Mucosa of descending colon (tissue), 3 donors: ENCODE results near the gene CHST11. TPM values are rescaled to one million over a fixed set of nuclear protein-coding genes. Genes with fewer than 3 reads are reported as not detected.

ENCODE experiments used
- ATAC-seq: fragments of 200-7000 bp; cut with Tn5 transposase; one replicate; pipeline ENCODE4 v1.9.1; 2020; ENCODE audit warnings: mild to moderate bottlenecking, moderate library complexity
- DNase-seq, 3 donors: peaks; one replicate each; pipeline ENCODE4 v3.0.0-alpha.2; 2020
- H3K36me3 ChIP-seq: fragments of 200-600 bp; one replicate; pipeline ENCODE4 v1.8.0; 2021; ENCODE audit warnings: low read depth, mild to moderate bottlenecking
- H3K4me1 ChIP-seq: fragments of 200-600 bp; one replicate; pipeline ENCODE4 v1.8.0; 2021; ENCODE audit warnings: low read depth, mild to moderate bottlenecking
- H3K4me3 ChIP-seq: fragments of 200-600 bp; one replicate; pipeline ENCODE4 v1.8.0; 2021; ENCODE audit warnings: mild to moderate bottlenecking
- H3K9me3 ChIP-seq: fragments of 200-600 bp; one replicate; pipeline ENCODE4 v1.8.0; 2021; ENCODE audit warnings: mild to moderate bottlenecking
- CTCF ChIP-seq: fragments of 200-600 bp; IDR thresholded peaks from one replicate; pipeline ENCODE4 v1.8.0; 2022; ENCODE audit warnings: antibody characterized with exemption, mild to moderate bottlenecking
- intact Hi-C, 2 donors: fragments of 100-400 bp; cut with DNase I in 1 of 2; cut with micrococcal nuclease in 1 of 2; formaldehyde crosslinking; loops; one replicate each; pipeline versions ENCODE4 v1.11.0 to v1.11.1; 2022; cut with DNase I, micrococcal nuclease
- total RNA-seq, 3 donors: library from RNA; stranded (reverse); fragmentation: NEBNext Ultra II Directional in 2 of 3; extraction: Animal tissue kit (Norgen Biotek cat#: 25700) in 2 of 3; gene quantifications; one replicate each; pipeline versions ENCODE4 v1.2.1 to v1.2.4, GENCODE V29; 2021 to 2023
- donor health status: DM: no; HTN: no; CAD: no; lungs with moderate emphysema.
- donor health status: DM: no; HTN: no; CAD: no.
- donor health status: DM: no; HTN: yes; CAD: no.

Gene CHST11
- total RNA-seq, 3 donors from 2014 or later = 3.3 to 15.2 (median 6.6) TPM

- Histone ChIP-seq H3K4me3 (no peak overlapping the region), H3K4me1 (no peaks in the 10 kb centered on the region), H3K36me3 (no peaks in the 10 kb centered on the region), H3K9me3 (no peaks in the 10 kb centered on the region)
- ATAC-seq (no peak), DNase-seq (no peak)
- TF ChIP-seq CTCF = no peak
- intact Hi-C loops = no loop called here
Observed at GRCh38 chr12:104427547-104427938, 29.2 kb upstream of the CHST11 start.

DNA sequence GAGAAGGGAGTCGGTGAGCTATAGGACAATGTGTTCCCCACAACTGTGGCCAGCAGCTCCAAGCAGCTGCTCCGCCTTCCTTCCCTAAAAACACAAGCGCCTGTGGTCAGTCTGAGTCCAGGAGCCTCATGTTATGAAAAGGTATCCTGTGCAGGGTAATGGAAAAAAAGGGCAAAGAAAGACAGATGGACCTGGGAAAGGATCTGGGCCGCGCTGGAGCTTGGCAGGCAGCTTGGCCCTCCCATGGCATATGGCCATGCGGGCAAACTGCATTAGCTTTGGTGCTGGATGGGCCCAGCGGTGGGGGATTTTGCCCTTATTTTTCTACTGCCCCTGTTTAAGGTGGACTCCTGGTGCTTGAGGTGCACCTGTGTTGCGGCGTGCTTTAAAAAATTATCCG, 23.7 kb upstream of the CHST11 start:
- Histone ChIP-seq H3K4me1 (no peaks in the 10 kb centered on the region), H3K9me3 (no peaks in the 10 kb centered on the region), H3K36me3 (no peaks in the 10 kb centered on the region), H3K4me3 (no peak overlapping the region)
- intact Hi-C loops = no loop called here
- ATAC-seq (no peak), DNase-seq (no peak)
- TF ChIP-seq CTCF = no peak

- intact Hi-C loops = no loop called here
- no peak overlapping the region for H3K4me3 ChIP-seq
- H3K9me3 ChIP-seq = no peaks in the 10 kb centered on the region
- TF ChIP-seq CTCF = no peak
- ATAC-seq (no peak), DNase-seq (no peak)
- no peaks in the 10 kb centered on the region for H3K4me1 ChIP-seq
- no peaks in the 10 kb centered on the region for H3K36me3 ChIP-seq
Observed at GRCh38 chr12:104434129-104434528, 22.6 kb upstream of the CHST11 start.

DNA sequence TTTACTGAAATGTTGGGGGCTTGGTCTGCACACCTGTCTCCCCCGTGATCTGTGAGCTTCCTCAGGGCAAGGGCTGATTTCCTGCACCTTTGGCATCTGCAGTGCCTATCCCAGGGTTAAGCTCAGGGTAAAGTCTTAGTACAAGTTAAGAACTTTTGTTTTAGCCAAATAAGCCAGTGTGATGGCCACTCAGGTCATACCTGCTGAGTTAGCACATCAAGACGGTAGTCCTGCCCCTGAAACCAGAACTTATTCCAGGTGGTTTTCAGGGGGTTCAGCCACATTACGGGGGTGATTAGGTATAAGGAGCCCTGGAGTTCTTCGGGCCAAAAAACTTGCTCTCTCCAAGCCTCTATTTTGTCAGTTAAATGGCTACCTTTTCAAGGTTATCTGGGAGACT, 21.6 kb upstream of the CHST11 start:
- DNase-seq = no peak
- intact Hi-C loops = no loop called here
- no peaks in the 10 kb centered on the region for H3K4me1 ChIP-seq
- H3K9me3 ChIP-seq = no peaks in the 10 kb centered on the region
- ATAC-seq = no peak
- no peaks in the 10 kb centered on the region for H3K36me3 ChIP-seq
- H3K4me3 ChIP-seq = no peak overlapping the region
- TF ChIP-seq CTCF = no peak

DNA sequence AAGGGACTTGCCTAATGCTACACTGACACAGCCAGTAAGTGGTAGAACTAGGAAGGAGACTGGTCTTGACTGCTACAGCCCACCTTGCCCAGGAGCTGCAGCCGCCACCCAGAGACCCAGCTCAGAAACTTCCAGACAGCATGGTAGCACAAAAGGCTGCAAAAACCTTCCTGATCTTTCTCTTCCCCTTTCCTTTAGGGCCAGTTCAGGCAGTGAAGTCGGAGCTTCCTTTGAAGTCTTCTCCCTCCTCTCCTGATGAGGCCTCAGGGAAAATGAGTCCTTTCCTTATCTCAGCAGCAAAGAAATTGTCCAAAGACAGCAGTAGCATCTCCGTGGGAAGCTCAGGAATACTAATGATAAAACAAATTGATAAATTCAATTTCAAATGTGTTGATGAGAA, 21.0 kb upstream of the CHST11 start:
- ATAC-seq (no peak), DNase-seq (no peak)
- no peaks in the 10 kb centered on the region for H3K9me3 ChIP-seq
- no peaks in the 10 kb centered on the region for H3K36me3 ChIP-seq
- no peak overlapping the region for H3K4me3 ChIP-seq
- H3K4me1 ChIP-seq = no peaks in the 10 kb centered on the region
- intact Hi-C loops = no loop called here
- TF ChIP-seq CTCF = no peak

DNA sequence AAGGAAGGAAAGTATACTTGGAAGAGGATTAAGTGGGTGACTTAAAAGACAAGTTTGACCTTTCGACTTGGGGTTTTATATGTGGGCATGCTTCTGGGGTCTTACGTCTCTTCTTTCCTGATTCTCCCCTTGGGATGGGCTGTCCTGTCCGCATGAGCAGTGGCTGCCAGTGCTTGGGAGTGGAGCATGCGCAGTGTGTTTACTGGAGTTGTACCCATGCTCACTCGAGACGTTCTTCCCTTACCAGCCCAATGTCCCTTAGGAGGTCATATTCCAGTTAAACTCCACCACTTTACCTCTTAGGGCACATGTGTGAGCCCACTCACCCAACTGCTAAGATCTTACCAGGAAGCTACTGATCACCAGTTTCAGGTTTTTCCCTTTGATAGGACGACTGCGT, 20.0 kb upstream of the CHST11 start:
- no peak for ATAC-seq
- H3K4me1 ChIP-seq = no peaks in the 10 kb centered on the region
- intact Hi-C loops = no loop called here

More for the DNA sequence above, 20.0 kb upstream of the CHST11 start:
- no peaks in the 10 kb centered on the region for H3K9me3 ChIP-seq
- no peaks in the 10 kb centered on the region for H3K36me3 ChIP-seq
- DNase-seq = no peak
- H3K4me3 ChIP-seq = no peak overlapping the region
- no peak for TF ChIP-seq CTCF
